Tibial nerve (tissue), 4 donors: ENCODE data around the gene MEX3D. TPM values are rescaled to one million over a fixed set of nuclear protein-coding genes. Genes with fewer than 3 reads are reported as not detected.
A peak's percentile ranks its signal among the peaks of the same experiment; 100 is the strongest.

Source experiments
- DNase-seq, 2 donors: peaks; one replicate each; pipeline ENCODE4 v3.0.0-alpha.2; 2019; ENCODE audit warnings: low spot score in 2 of 2
- H3K27ac ChIP-seq, 4 donors: fragments of 200-600 bp; sonication (generic) in 3 of 4; one replicate each; pipeline ENCODE4 v1.5.1; 2017 to 2019; ENCODE audit warnings: mild to moderate bottlenecking in 1 of 4
- H3K27me3 ChIP-seq, 2 donors: fragments of 200-600 bp; sonication (generic) in 1 of 2; one replicate each; pipeline versions ENCODE4 v1.5.1 to v1.6.0; 2017 to 2019
- H3K36me3 ChIP-seq, 3 donors: fragments of 200-600 bp; sonication (generic); one replicate each; pipeline ENCODE4 v1.5.1; 2018 to 2019
- H3K4me1 ChIP-seq, 4 donors: fragments of 200-600 bp; sonication (generic) in 3 of 4; one replicate each; pipeline ENCODE4 v1.5.1; 2017 to 2019
- H3K4me3 ChIP-seq, 4 donors: fragments of 200-600 bp; sonication (generic) in 3 of 4; one replicate each; pipeline ENCODE4 v1.5.1; 2017 to 2019; ENCODE audit warnings: mild to moderate bottlenecking in 1 of 4, moderate library complexity in 1 of 4
- H3K9me3 ChIP-seq, 4 donors: fragments of 200-600 bp; sonication (generic) in 3 of 4; one replicate each; pipeline ENCODE4 v1.5.1; 2017 to 2019
- EP300 ChIP-seq, 2 donors: sonication (generic); formaldehyde crosslinking; IDR thresholded peaks; one replicate each; pipeline ENCODE4 v1.6.1; 2017; ENCODE audit warnings: antibody characterized with exemption in 2 of 2, mild to moderate bottlenecking in 1 of 2
- POLR2A ChIP-seq, 2 donors: fragments of 450-650 bp; IDR thresholded peaks; one replicate each; pipeline ENCODE4 v1.6.1; 2017; ENCODE audit warnings: antibody characterized with exemption in 2 of 2, mild to moderate bottlenecking in 2 of 2, moderate library complexity in 2 of 2
- WGBS, 2 donors: methylation state at CpG; one replicate each; pipeline ENCODE4 v1.1.5; 2018; 5-methylcytosine and 5-hydroxymethylcytosine counted together
- total RNA-seq, 4 donors: library from RNA; depleted of rRNA; stranded (reverse); fragments of >200 nt; gene quantifications; one replicate each; pipeline ENCODE4 v1.1.0, GENCODE V29; 2016
- TF ChIP-seq, protein P1 (sequence below), 5 experiments: fragments of 200-600 bp in 3 of 5; fragments of 450-650 bp in 2 of 5; sonication (generic) in 3 of 5; IDR thresholded peaks; one replicate each; pipeline ENCODE4 v1.5.1; 2016 to 2019; ENCODE audit warnings: antibody characterized with exemption in 5 of 5, mild to moderate bottlenecking in 3 of 5, moderate library complexity in 2 of 5

Gene MEX3D
- total RNA-seq, 4 donors from 2014 or later, result 19.4 to 32.7 (median 27.4) TPM

DNA sequence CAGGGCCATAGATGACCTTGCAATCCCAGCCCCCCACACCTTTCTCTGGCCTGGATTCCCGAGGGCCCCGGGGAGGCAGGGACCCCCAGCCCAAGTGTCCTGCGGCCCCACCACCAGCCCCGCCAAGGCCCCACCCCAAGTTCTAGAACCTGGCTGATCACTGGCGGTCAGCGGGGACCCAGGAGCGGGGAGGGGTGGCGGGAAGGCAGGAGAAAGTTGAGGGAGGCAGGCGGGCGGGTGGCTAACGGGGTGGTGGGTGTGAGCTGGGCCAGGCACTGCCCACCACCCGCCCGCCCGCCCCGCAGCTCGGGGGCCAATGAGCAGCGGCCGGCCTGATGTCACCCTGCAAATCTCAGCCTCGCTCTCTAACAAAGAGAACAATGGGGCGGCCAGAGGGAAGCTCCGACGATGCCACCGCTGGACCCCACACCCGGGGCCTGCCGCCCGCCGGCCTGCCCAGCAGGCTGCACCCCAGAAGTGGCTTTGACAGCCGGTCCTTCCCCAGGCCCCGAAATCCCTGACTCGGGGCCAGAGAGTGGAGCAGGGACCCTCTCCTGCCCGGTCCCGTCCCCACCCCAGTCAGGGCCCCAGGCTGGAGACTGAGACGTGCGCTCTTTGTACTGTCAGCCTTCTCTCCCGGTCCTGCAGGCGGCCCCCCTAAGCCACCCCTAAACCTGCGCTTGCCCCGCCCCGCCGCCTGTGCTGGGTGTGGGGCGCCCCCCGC is 1.6 kb downstream of the MEX3D start:
- peaks cover 0 to 22% (median 18%) of the 10 kb centered on the region in 4 donors for H3K4me1 ChIP-seq
- H3K9me3 ChIP-seq, result no peaks in the 10 kb centered on the region
- WGBS, 2 donors, result 11 to 37% methylated on average over 5 to 22 of the region's 42 CpGs
- peak overlapping the region; percentile 48 to 94 (median 58) for H3K4me3 ChIP-seq
- TF ChIP-seq POLR2A (IDR thresholded peaks at IDR 0.05), result peak; percentile 53 to 77
- TF ChIP-seq, protein P1, sequence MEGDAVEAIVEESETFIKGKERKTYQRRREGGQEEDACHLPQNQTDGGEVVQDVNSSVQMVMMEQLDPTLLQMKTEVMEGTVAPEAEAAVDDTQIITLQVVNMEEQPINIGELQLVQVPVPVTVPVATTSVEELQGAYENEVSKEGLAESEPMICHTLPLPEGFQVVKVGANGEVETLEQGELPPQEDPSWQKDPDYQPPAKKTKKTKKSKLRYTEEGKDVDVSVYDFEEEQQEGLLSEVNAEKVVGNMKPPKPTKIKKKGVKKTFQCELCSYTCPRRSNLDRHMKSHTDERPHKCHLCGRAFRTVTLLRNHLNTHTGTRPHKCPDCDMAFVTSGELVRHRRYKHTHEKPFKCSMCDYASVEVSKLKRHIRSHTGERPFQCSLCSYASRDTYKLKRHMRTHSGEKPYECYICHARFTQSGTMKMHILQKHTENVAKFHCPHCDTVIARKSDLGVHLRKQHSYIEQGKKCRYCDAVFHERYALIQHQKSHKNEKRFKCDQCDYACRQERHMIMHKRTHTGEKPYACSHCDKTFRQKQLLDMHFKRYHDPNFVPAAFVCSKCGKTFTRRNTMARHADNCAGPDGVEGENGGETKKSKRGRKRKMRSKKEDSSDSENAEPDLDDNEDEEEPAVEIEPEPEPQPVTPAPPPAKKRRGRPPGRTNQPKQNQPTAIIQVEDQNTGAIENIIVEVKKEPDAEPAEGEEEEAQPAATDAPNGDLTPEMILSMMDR (IDR thresholded peaks at IDR 0.05), result no peak
- TF ChIP-seq EP300 (IDR thresholded peaks at IDR 0.05), result peak in 1 of 2 donors; percentile 84
- H3K27ac ChIP-seq, result peak overlapping the region; percentile 73 to 96 (median 88)
- no peaks in the 10 kb centered on the region for H3K27me3 ChIP-seq
- peaks cover 0 to 11% (median 0%) of the 10 kb centered on the region in 3 donors for H3K36me3 ChIP-seq
- DNase-seq, result peak; percentile 45 to 51

DNA sequence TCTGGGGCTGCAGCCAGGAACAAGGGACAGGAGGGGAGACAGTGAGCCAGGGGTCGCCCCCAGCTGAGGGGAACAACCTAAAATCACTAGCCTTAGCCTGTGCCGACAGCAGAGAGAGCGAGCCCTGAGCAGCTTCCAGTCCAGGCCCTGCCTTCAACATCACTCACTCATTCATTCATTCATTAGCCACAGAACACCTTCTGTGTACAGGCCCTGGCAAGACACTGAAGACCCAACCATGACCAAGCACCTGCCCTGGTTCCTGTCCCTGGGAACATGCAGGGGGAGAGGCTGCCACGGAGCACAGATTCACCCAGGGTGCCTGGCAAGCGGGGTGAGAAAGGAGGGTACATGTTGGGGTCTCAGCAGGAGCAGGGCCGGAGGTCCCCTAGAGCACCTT is 4.9 kb downstream of the MEX3D start:
- H3K27me3 ChIP-seq, result no peaks in the 10 kb centered on the region
- no peaks in the 10 kb centered on the region for H3K9me3 ChIP-seq
- H3K36me3 ChIP-seq, result peaks cover 0 to 11% (median 0%) of the 10 kb centered on the region in 3 donors
- H3K4me1 ChIP-seq, result peaks cover 0 to 29% (median 12%) of the 10 kb centered on the region in 4 donors
- no peak for DNase-seq
- WGBS, 2 donors, result 92 to 94% methylated on average over 4 to 6 of the region's 6 CpGs
- no peak overlapping the region for H3K27ac ChIP-seq
- TF ChIP-seq, protein P1 (IDR thresholded peaks at IDR 0.05), result no peak
- TF ChIP-seq POLR2A (IDR thresholded peaks at IDR 0.05), result no peak
- no peak for TF ChIP-seq EP300 (IDR thresholded peaks at IDR 0.05)
- H3K4me3 ChIP-seq, result no peak overlapping the region

DNA sequence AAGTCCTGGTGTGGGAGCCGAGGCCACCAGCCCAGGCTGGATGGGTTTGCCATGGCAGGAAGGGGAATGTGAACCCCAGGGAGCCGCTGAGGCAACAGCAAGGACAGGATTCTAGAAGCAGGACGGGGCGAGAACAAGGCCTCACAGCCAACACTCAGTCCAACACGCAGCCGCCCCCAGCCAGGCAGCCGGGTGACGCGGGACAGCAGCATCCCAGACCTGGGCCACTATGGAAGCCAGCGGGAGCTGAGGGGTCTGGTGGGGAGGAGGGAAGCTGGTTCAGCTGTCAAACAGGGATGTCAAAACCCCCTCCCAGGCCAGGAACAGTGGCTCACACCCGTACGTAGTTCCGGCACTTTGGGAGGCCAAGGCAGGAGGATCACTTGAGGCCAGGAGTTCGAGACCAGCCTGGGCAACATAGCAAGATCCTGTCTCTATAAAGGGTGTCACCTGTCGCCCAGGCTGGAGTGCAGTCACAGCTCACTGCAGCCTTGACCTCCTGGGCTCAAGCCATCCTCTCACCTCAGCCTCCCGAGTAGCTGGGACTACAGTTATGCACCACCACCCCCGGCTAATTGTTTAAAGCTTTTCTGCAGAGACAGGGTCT is 6.8 kb downstream of the MEX3D start:
- DNase-seq, result no peak
- no peaks in the 10 kb centered on the region for H3K27me3 ChIP-seq
- TF ChIP-seq POLR2A (IDR thresholded peaks at IDR 0.05) (no peak), EP300 (IDR thresholded peaks at IDR 0.05) (no peak)
- TF ChIP-seq, protein P1 (IDR thresholded peaks at IDR 0.05), result no peak
- 80 to 89% methylated on average over 17 of the region's 17 CpGs for WGBS, 2 donors
- H3K4me3 ChIP-seq, result no peak overlapping the region
- H3K27ac ChIP-seq, result peak overlapping the region in 2 of 4 donors; percentile 25 to 43
- peaks cover 0 to 27% (median 9%) of the 10 kb centered on the region in 4 donors for H3K4me1 ChIP-seq
- peaks cover 0 to 17% (median 0%) of the 10 kb centered on the region in 3 donors for H3K36me3 ChIP-seq
- no peaks in the 10 kb centered on the region for H3K9me3 ChIP-seq

DNA sequence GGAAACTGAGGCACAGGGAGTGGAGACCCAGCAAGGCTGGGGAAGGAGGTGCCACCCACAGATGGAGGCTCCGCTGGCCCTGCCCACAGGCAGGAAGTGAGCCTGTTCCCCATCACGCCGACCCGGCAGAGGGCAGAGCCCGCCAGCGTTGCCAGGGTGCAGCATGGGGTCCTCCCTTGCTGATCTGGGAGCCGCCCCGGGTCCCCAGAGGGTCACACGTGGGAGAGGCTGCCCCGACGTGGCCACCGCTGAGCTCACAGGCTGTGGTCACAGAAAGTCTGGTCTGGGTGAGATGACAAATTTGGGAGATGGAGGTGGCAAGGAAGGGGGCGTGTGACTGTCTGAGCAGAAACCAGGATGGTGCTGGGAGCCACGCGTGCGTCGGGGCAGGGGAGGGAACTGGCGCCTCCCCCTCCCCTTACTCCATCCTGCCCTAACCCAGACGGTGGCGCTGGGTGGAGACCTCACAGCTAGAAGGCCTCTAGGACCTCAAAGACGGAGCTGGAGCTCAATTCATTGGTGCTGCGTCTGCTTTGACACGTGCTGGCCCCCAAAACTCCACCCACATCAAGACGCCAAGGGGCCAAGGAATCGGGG is 7.7 kb downstream of the MEX3D start:
- WGBS, 2 donors, result 39 to 55% methylated on average over 14 to 24 of the region's 25 CpGs
- no peaks in the 10 kb centered on the region for H3K9me3 ChIP-seq
- TF ChIP-seq, protein P1 (IDR thresholded peaks at IDR 0.05), result no peak
- TF ChIP-seq POLR2A (IDR thresholded peaks at IDR 0.05) (no peak), EP300 (IDR thresholded peaks at IDR 0.05) (no peak)
- DNase-seq, result no peak
- peak overlapping the region in 1 of 4 donors; percentile 25 for H3K27ac ChIP-seq
- H3K4me3 ChIP-seq, result no peak overlapping the region
- H3K36me3 ChIP-seq, result peaks cover 0 to 27% (median 2%) of the 10 kb centered on the region in 3 donors
- no peaks in the 10 kb centered on the region for H3K27me3 ChIP-seq
- peaks cover 0 to 17% (median under 1%) of the 10 kb centered on the region in 4 donors for H3K4me1 ChIP-seq
